Cerebellar cortex (tissue), 1 donor: ENCODE results near the gene MARS1.
"Not testable (repeated sequence)": the region's sequence is repeated elsewhere in the genome, so short reads cannot be mapped to it uniquely, and the experiment has no call there.

ENCODE experiments used
- DNase-seq: peaks from one replicate; pipeline ENCODE4 v3.0.0-alpha.2; 2015; ENCODE audit warnings: low spot score

The MARS1 gene

GRCh38 chr12:57495051-57495701 lies 7.3 kb downstream of the MARS1 start:
- DNase-seq: not testable (repeated sequence)

DNA sequence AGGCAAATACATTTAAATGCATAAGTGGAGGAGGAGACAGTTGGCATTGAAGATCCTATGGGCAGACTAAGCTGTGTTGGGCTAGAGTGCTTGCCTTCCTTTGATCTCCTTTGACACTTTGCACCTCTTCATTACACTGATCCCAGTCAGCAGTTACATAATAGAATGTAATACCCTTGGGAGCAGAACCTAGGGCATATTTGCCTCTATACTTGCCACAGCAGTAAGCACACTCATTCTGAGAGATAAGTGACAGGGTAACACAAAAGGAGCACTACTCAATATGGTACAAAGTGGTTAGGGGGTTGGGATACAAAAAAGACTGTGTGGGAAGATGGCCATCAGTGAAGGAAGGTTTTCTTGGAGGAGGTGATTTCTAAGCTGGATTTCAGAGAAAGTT lies 9.0 kb downstream of the MARS1 start:
- DNase-seq: no peak

DNA sequence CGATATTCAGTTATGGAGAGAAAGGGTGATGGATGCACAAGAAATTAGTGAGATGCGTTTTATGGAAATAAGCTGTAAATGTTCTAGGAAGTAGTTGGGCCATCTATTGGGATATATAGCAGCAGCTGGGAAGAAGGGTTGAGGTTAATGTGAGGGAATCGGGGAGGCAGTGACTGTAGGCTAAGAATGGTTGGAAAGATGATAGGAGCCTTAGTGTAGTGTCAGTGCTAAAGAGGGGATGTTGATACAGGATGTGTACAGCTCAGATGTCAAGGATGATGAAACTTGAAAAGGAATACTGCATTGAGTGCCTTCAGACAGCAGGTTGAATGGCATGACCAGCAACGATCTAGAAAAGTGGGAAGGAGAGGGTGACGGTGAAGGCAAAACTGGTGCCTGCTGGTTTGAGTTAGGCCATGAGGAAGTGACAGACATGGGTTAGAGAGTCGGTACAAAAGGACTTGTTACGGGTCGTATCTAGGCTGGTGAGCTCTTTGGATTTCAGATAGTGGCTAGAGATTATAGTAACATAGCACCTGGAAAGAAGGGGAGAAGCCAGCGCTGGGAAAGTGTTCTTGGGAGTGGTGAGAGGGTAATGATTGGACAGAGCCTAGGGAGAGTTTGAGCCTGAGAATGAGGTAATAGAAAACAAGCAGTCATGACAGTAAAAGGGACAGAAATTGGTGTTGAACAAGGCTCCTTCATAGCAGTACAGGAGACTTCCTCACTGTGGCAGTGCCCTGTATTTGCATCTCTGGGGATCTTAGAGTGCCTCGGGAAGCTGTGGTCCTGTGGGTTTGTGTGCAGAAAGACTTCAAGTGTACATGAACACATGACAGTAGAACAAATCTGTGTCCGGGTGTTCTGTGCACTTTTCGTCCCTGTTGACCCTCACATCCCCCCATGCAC lies 9.6 kb downstream of the MARS1 start:
- DNase-seq: no peak

DNA sequence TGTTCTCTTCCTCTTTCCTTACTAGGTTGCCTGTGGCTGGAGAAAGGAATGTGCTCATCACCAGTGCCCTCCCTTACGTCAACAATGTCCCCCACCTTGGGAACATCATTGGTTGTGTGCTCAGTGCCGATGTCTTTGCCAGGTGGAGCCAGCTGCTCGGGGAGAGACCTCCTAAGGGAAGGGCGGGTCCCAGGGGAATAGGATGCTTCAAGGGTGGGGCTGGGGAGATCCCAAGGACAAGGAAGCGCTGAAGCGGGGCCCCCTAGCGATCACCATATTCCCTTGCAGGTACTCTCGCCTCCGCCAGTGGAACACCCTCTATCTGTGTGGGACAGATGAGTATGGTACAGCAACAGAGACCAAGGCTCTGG lies 10.2 kb downstream of the MARS1 start:
- DNase-seq: no peak

- DNase-seq: no peak
Observed at GRCh38 chr12:57498571-57498970, 10.7 kb downstream of the MARS1 start.

GRCh38 chr12:57500213-57500612 lies 12.3 kb downstream of the MARS1 start:
- no peak for DNase-seq

- DNase-seq: not testable (repeated sequence)
Observed at GRCh38 chr12:57502311-57502969, 14.6 kb downstream of the MARS1 start.

- DNase-seq: not testable (repeated sequence)
Observed at GRCh38 chr12:57506541-57506940, 18.7 kb downstream of the MARS1 start.

GRCh38 chr12:57507796-57508195 lies 19.9 kb downstream of the MARS1 start:
- DNase-seq: not testable (repeated sequence)

DNA sequence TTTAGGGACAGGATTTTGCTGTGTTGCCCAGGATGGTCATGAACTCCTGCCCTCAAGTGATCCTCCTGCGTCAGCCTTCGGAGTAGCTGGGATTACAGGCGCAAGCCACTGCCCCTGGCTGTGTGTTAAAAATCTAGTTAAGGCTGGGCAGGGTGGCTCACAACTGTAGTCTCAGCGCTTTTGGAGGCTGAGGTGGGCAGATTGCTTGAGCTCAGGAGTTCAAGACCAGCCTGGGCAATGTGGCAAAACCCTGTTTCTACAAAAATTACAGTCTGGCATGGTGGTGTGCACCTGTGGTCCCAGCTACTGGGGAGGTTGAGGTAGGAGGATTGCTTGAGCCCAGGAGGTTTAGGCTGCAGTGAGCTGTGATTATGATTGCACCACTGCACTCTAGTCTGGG lies 23.3 kb downstream of the MARS1 start:
- DNase-seq: no peak

DNA sequence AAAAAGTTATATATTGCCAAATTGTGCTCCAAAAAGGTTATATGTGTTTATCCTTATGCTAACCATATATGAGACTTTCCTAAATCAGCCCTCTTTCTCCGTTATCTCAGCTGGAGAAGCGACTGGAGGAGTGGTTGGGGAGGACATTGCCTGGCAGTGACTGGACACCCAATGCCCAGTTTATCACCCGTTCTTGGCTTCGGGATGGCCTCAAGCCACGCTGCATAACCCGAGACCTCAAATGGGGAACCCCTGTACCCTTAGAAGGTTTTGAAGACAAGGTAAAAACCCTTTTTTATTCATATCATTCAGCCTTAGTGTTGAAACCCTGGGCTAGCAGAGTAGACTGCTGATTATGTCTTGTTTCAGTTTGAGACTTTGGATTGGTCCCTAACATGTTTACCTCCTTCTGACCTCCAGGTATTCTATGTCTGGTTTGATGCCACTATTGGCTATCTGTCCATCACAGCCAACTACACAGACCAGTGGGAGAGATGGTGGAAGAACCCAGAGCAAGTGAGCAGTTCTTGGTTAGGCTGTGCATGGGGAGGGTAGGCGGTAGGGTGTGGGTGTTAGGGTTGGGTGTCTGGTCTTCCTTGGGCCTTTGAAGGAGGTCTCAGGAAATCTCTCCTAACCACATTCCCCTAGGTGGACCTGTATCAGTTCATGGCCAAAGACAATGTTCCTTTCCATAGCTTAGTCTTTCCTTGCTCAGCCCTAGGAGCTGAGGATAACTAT lies 23.9 kb downstream of the MARS1 start:
- no peak for DNase-seq

- DNase-seq: no peak
Observed at GRCh38 chr12:57512665-57513064, 24.8 kb downstream of the MARS1 start.

- DNase-seq: no peak
Observed at GRCh38 chr12:57513266-57513665, 25.4 kb downstream of the MARS1 start.

DNA sequence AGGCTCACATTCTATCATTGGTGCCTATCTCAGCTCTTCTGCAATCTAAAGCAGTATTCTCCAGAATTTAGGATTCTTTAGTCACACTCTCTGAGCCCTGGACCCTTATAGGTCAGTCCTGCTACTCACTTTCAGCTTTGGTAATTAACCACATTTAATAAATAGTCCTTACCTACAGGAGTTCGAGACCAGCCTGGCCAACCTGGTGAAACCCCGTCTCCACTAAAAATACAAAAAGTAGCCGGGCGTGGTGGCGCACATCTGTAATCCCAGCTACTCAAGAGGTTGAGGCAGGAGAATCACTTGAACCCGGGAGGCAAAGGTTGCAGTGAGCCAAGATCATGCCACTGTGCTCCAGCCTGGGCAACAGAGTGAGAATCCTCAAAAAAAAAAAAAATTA lies 25.8 kb downstream of the MARS1 start:
- DNase-seq: not testable (repeated sequence)

GRCh38 chr12:57514246-57514645 lies 26.4 kb downstream of the MARS1 start:
- not testable (repeated sequence) for DNase-seq

DNA sequence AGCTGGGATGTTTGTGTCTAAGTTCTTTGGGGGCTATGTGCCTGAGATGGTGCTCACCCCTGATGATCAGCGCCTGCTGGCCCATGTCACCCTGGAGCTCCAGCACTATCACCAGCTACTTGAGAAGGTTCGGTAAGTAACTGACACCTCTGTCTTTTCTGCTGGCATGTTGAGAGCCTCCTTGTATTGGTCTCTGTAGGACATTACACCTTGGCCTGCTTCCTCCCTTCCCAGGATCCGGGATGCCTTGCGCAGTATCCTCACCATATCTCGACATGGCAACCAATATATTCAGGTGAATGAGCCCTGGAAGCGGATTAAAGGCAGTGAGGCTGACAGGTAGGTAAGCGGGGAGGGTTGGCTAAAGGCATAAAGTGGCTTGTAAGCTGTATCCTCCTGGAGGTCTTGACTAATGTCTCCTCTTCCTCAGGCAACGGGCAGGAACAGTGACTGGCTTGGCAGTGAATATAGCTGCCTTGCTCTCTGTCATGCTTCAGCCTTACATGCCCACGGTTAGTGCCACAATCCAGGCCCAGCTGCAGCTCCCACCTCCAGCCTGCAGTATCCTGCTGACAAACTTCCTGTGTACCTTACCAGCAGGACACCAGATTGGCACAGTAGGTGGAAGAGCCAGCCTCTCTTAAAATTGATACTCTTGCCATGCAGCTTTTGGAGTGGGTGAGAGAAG lies 27.0 kb downstream of the MARS1 start:
- DNase-seq: no peak

DNA sequence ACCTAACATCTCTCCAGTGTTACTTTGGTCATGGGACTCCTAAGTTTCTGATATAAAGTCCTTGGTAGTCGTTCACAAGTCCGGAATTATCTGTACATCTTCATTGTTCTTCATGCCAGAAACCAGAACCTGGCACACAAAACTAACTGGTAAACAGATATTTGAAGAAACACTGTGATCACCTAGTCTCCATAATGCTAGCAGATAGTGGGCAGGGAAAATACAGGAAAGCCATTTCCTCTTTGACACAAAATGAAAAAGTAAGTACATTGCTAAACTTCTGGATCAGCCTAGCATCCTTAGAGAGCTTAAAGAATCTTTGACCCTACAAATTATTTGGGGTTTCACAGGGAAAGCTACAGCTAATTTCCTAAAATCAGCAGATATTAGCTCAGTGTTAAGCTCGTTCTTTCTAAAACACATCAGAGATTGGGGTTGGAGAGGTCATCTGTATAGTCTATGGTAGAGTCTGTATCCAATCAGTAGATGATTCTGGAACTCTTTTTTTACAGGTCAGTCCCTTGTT lies 27.6 kb downstream of the MARS1 start:
- DNase-seq: no peak

DNA sequence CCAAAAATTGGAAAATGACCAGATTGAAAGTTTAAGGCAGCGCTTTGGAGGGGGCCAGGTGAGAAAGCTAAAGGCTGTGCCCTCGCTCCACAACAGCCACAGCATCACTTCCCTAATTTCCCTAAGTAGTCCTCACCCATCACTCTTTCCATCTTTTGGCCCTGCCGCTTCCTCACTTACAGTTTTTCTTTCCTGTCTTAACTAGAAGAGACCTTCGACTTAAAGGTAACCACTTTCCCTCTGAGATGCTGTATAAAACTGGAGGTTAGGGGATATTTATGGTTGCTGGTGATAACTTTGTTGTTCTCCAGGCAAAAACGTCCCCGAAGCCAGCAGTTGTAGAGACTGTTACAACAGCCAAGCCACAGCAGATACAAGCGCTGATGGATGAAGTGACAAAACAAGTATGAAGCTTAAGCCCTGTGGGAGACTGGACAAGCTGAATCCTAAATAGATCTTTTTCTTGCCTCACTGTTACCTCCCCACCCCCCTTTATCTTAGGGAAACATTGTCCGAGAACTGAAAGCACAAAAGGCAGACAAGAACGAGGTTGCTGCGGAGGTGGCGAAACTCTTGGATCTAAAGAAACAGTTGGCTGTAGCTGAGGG lies 28.2 kb downstream of the MARS1 start:
- no peak for DNase-seq

- DNase-seq: no peak
Observed at GRCh38 chr12:57516617-57517153, 28.8 kb downstream of the MARS1 start.

GRCh38 chr12:57517187-57517586 lies 29.3 kb downstream of the MARS1 start:
- no peak for DNase-seq

DNA sequence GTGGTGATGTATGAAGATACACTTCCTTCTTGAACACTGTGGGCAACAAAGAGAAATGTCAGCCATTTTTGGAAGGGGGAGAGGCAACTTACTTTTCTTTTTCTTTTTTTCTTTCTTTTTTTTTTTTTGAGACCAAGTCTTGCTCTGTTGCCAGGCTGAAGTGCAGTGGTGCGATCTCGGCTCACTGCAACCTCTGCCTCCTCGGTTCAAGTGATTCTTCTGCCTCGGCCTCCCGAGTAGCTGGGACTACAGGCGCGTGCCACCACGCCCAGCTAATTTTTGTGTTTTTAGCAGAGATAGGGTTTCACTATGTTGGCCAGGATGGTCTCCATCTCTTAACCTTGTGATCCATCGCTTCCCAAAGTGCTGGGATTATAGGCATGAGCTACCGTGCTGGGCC lies 29.9 kb downstream of the MARS1 start:
- DNase-seq: not testable (repeated sequence)
